H1 (cell line): ENCODE measurements around the gene CACNB2. TPM values are rescaled to one million over a fixed set of nuclear protein-coding genes. Genes with fewer than 3 reads are reported as not detected.

Source experiments
- CHD1 ChIP-seq: IDR thresholded peaks from 2 replicates; pipeline ENCODE4 v1.6.1; 2012; ENCODE audit warnings: low read depth, low read length, improper control_type of control experiment
- POLR2AphosphoS5 ChIP-seq: IDR thresholded peaks from 2 replicates; pipeline ENCODE4 v1.6.1; 2011; ENCODE audit warnings: low read depth, low read length
- POU5F1 ChIP-seq: IDR thresholded peaks from 2 replicates; pipeline ENCODE4 v1.6.1; 2011; ENCODE audit warnings: low read depth, mild to moderate bottlenecking, low read length, moderate library complexity
- TAF7 ChIP-seq: optimal IDR thresholded peaks from 2 replicates; pipeline ENCODE3; 2011; ENCODE audit warnings: low read depth, mild to moderate bottlenecking, inconsistent platforms, low read length, moderate library complexity, borderline replicate concordance
- polyA plus RNA-seq, 7 experiments: library from polyadenylated mRNA; depleted of rRNA in 3 of 7; stranded (reverse) in 5 of 7; unstranded in 2 of 7; fragments of >200 nt in 5 of 7; fragments of 200-250 nt in 2 of 7; gene quantifications; 1 replicate in 5 of 7; 2 replicates in 1 of 7; 4 replicates in 1 of 7; pipeline versions ENCODE4 v1.2.1 to v1.2.3, GENCODE V29; 2011 to 2013; ENCODE audit warnings: missing spikeins in 2 of 7, mixed read lengths in 2 of 7
- total RNA-seq: library from RNA; stranded (reverse); fragmentation: NEBNext Ultra II Directional; extraction: Animal tissue kit (Norgen Biotek cat#: 25700); gene quantifications from 2 replicates; pipeline ENCODE4 v1.2.1, GENCODE V29; 2021
- TF ChIP-seq, protein P1 (sequence below), 3 experiments: IDR thresholded peaks; 1 replicate in 2 of 3; 2 replicates in 1 of 3; pipeline versions ENCODE4 v1.5.1 to v1.6.1; 2011; ENCODE audit warnings: low read length in 3 of 3, mild to moderate bottlenecking in 3 of 3, inconsistent platforms in 2 of 3, low read depth in 1 of 3, moderate library complexity in 1 of 3; ENCODE audit not compliant: insufficient read depth in 1 of 3; ENCODE audit errors: control extremely low read depth in 1 of 3

CACNB2 gene
- total and polyA plus RNA-seq, 2 of the 8 experiments (the other 6 are each of a cell fraction or from before 2014, with no cell fraction given): 2.4 to 3.2 TPM

DNA sequence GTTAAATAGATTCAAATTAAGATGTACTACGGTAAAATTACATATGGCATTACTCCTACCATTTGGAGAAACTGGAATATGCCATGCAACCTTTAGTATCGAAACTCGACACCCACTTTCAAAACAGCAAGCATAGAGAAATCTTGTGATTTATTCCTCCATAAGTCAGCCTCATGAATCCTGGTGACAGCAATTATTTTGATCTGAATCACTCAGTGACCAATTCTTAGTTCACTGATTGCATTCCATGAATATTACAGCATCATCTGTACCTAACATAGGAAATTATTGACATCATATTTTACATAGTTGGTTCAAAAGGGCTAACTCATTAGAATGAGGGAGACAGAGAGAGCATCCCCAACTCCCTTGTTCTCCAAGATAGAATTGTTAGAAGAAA, 89.6 kb downstream of the CACNB2 start (continued):
- TF ChIP-seq, protein P1, sequence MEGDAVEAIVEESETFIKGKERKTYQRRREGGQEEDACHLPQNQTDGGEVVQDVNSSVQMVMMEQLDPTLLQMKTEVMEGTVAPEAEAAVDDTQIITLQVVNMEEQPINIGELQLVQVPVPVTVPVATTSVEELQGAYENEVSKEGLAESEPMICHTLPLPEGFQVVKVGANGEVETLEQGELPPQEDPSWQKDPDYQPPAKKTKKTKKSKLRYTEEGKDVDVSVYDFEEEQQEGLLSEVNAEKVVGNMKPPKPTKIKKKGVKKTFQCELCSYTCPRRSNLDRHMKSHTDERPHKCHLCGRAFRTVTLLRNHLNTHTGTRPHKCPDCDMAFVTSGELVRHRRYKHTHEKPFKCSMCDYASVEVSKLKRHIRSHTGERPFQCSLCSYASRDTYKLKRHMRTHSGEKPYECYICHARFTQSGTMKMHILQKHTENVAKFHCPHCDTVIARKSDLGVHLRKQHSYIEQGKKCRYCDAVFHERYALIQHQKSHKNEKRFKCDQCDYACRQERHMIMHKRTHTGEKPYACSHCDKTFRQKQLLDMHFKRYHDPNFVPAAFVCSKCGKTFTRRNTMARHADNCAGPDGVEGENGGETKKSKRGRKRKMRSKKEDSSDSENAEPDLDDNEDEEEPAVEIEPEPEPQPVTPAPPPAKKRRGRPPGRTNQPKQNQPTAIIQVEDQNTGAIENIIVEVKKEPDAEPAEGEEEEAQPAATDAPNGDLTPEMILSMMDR (IDR thresholded peaks at IDR 0.05; ENCODE audit: control extremely low read depth in 1 of 3, insufficient read depth in 1 of 3, low read depth in 1 of 3, low read length in 3 of 3): no peak
- no peak for TF ChIP-seq POLR2AphosphoS5
- TF ChIP-seq CHD1: no peak
- TF ChIP-seq TAF7: no peak
- no peak for TF ChIP-seq POU5F1
